ENCODE measurements around the gene STARD3. TPM values are rescaled to one million over a fixed set of nuclear protein-coding genes. Genes with fewer than 3 reads are reported as not detected.
A peak's percentile ranks its signal among the peaks of the same experiment; 100 is the strongest.

STARD3 gene
- total RNA-seq, 4 donors from 2014 or later, result 51.7 to 156 (median 83.9) TPM

DNA sequence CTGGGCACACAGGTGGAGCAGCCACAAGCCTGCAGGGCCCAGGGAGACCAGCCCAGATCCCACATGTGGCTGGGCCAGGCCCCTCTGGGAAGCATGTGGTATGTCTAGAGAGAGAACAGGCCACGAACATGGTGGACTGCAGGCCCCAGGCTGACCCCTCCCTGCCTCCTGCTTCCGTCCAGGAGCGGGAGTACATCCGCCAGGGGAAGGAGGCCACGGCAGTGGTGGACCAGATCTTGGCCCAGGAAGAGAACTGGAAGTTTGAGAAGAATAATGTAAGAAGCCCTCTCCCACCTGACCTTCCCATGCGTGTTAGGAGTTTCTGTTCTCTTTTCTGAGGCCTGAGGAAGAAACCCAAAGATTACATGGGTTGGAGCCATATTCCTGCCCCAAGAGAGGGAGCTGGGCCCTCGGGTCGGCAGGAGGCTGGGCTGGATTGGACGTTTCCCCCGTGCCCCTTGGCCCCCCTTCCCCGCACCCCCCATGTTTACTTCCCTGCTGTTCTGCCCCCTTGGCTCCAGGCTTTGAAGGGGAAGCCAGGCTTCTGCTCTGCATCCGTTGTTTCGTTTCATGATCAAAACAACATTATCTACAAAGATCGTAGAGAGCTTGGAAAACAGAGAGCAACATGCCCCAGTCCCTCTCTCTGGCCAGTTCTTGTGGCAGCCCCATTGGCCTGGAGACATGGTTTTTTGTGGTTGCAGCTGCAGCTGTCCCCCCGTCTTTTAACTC lies 22.5 kb downstream of the STARD3 start:
- H3K9me3 ChIP-seq, result no peaks in the 10 kb centered on the region
- H3K4me3 ChIP-seq, result no peak overlapping the region
- TF ChIP-seq, protein P1, sequence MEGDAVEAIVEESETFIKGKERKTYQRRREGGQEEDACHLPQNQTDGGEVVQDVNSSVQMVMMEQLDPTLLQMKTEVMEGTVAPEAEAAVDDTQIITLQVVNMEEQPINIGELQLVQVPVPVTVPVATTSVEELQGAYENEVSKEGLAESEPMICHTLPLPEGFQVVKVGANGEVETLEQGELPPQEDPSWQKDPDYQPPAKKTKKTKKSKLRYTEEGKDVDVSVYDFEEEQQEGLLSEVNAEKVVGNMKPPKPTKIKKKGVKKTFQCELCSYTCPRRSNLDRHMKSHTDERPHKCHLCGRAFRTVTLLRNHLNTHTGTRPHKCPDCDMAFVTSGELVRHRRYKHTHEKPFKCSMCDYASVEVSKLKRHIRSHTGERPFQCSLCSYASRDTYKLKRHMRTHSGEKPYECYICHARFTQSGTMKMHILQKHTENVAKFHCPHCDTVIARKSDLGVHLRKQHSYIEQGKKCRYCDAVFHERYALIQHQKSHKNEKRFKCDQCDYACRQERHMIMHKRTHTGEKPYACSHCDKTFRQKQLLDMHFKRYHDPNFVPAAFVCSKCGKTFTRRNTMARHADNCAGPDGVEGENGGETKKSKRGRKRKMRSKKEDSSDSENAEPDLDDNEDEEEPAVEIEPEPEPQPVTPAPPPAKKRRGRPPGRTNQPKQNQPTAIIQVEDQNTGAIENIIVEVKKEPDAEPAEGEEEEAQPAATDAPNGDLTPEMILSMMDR (IDR thresholded peaks at IDR 0.05), result no peak
- TF ChIP-seq POLR2A (IDR thresholded peaks at IDR 0.05), result no peak
- TF ChIP-seq EP300 (IDR thresholded peaks at IDR 0.05), result no peak
- no peak for TF ChIP-seq POLR2AphosphoS5 (IDR thresholded peaks at IDR 0.05)
- no peak for DNase-seq (ENCODE audit: low spot score in 2 of 2)
- no peak overlapping the region for H3K27ac ChIP-seq
- H3K27me3 ChIP-seq, result no peaks in the 10 kb centered on the region
- H3K36me3 ChIP-seq, result peaks cover 63% of the 10 kb centered on the region
- peaks cover 37% of the 10 kb centered on the region for H3K4me1 ChIP-seq
- 72% methylated on average over 15 of the region's 15 CpGs for WGBS

DNA sequence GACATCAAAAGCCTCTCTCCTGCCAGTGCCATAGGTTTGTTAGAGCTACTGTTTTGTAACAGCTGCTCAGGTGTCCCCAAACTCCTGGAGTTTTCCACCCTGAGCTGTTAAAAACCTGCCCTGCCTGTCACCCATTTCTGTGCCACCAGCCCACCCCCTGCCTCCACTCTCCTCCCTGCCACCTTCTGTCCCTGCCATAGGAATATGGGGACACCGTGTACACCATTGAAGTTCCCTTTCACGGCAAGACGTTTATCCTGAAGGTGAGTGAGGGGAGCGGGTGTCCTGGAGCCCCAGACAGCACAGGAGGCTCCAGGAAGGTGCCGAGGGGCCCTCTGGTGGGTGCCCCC lies 23.0 kb downstream of the STARD3 start:
- no peaks in the 10 kb centered on the region for H3K9me3 ChIP-seq
- no peak overlapping the region for H3K4me3 ChIP-seq
- DNase-seq (ENCODE audit: low spot score in 2 of 2), result no peak
- H3K4me1 ChIP-seq, result peaks cover 42% of the 10 kb centered on the region
- no peaks in the 10 kb centered on the region for H3K27me3 ChIP-seq
- H3K36me3 ChIP-seq, result peaks cover 61% of the 10 kb centered on the region
- H3K27ac ChIP-seq, result peak overlapping the region; percentile 3
- 89% methylated on average over 5 of the region's 5 CpGs for WGBS
- TF ChIP-seq POLR2A (IDR thresholded peaks at IDR 0.05) (no peak), EP300 (IDR thresholded peaks at IDR 0.05) (no peak), POLR2AphosphoS5 (IDR thresholded peaks at IDR 0.05) (no peak)
- TF ChIP-seq, protein P1 (IDR thresholded peaks at IDR 0.05), result no peak

DNA sequence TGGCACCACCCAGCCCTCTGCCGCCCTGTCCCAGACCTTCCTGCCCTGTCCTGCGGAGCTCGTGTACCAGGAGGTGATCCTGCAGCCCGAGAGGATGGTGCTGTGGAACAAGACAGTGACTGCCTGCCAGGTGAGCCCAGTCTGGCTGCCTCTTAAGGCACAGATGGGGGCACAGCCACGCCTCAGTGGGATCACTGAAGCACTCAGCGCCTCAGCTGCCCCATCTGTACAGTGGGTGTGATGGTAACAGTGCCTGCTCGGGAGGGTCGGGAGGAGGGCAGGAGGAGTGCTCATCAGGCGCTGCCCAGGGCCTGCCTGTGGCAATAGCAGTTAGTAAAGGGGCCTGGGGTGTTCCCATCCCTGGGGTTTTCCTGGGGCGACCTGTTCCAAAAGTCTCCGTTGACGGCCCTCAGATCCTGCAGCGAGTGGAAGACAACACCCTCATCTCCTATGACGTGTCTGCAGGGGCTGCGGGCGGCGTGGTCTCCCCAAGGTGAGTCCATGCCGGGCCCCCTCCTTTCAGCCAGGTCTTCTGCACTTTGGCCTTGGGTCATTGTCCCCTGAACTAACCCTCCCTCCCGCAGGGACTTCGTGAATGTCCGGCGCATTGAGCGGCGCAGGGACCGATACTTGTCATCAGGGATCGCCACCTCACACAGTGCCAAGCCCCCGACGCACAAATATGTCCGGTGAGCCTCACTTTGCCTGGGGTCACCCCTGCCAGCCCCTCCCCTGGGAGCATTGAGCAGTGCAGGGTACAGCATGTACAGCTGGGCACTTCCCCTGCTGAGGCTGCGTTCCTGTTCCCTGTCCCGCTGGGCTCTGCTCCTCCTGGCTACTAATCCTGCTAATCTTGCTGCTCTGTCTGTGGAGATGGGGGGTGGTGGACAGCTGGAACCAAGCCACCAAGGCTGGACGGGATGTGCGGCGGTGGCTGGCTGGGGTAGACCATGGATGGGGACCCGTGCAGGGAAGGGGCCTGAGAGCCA lies 23.7 kb downstream of the STARD3 start:
- Histone ChIP-seq H3K27me3 (peaks cover 7% of the 10 kb centered on the region), H3K36me3 (peaks cover 61% of the 10 kb centered on the region), H3K27ac (peak overlapping the region; percentile 3), H3K9me3 (no peaks in the 10 kb centered on the region), H3K4me1 (peaks cover 48% of the 10 kb centered on the region), H3K4me3 (no peak overlapping the region)
- TF ChIP-seq POLR2A (IDR thresholded peaks at IDR 0.05) (no peak), EP300 (IDR thresholded peaks at IDR 0.05) (no peak), POLR2AphosphoS5 (IDR thresholded peaks at IDR 0.05) (no peak)
- TF ChIP-seq, protein P1 (IDR thresholded peaks at IDR 0.05), result no peak
- DNase-seq (ENCODE audit: low spot score in 2 of 2), result no peak
- WGBS, result 83% methylated on average over 19 of the region's 35 CpGs

DNA sequence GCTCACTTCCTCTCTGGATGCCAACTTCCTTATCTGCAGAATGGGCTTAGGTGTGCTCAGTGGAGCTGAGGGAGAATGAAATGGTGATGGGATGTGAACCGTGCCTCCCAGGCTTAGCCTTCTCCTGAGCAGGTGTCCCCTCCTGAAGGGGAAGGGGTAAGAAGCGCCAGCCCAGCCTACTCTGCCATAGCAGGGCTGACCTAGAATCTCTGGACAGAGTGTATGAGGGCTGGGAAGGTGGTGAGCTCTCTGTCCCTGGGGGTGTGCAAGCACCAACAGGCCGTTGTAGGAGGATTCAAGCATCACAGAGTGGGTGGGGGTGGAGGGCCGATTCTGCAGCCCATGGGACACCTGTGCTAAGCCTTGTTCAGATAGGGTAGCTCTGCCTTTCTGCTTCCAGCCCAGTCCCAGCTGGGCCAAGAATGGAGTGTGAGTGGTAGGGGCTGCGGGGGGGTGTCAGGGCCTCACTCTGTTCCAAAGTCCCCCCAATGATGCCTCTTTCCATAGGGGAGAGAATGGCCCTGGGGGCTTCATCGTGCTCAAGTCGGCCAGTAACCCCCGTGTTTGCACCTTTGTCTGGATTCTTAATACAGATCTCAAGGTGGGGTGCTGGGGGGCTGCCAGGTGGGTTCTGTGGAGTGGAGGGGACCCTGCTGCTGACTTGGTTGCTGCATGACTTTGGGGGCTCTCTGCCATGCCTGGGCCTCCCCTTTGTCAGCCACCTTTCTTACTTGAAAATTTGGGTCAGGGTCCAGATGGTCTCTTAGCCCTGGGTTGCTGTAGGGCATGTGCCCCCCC lies 25.0 kb downstream of the STARD3 start:
- TF ChIP-seq POLR2AphosphoS5 (IDR thresholded peaks at IDR 0.05) (no peak), POLR2A (IDR thresholded peaks at IDR 0.05) (no peak), EP300 (IDR thresholded peaks at IDR 0.05) (no peak)
- TF ChIP-seq, protein P1 (IDR thresholded peaks at IDR 0.05), result no peak
- peaks cover 19% of the 10 kb centered on the region for H3K27me3 ChIP-seq
- peaks cover 49% of the 10 kb centered on the region for H3K36me3 ChIP-seq
- peaks cover 58% of the 10 kb centered on the region for H3K4me1 ChIP-seq
- 77% methylated on average over 8 of the region's 8 CpGs for WGBS
- DNase-seq (ENCODE audit: low spot score in 2 of 2), result no peak
- H3K27ac ChIP-seq, result peak overlapping the region; percentile 56
- no peak overlapping the region for H3K4me3 ChIP-seq
- no peaks in the 10 kb centered on the region for H3K9me3 ChIP-seq
